Right lobe of liver (tissue), 4 donors: ENCODE data around the gene NTM.

Experiments used
- CTCF ChIP-seq, 4 donors: fragments of 200-600 bp in 3 of 4; fragments of 450-650 bp in 1 of 4; IDR thresholded peaks; one replicate each; pipeline versions ENCODE4 v1.5.1 to v1.8.0; 2016 to 2022; ENCODE audit warnings: antibody characterized with exemption in 4 of 4, mild to moderate bottlenecking in 2 of 4
- POLR2A ChIP-seq: fragments of 450-650 bp; IDR thresholded peaks from one replicate; pipeline ENCODE4 v1.6.1; 2017; ENCODE audit warnings: antibody characterized with exemption, mild to moderate bottlenecking
- donor health status: DM: no; HTN: no; CAD: no.
- donor health status: DM: no; HTN: no; CAD: no.
- donor health status: DM: no; HTN: yes; CAD: no.

- TF ChIP-seq CTCF (IDR thresholded peaks at IDR 0.05), result no peak
- no peak for TF ChIP-seq POLR2A
Measured at GRCh38 chr11:131815590-131815989, 445.2 kb downstream of the NTM start.
